Measurements from ENCODE around the gene OST4.

- no peak for TF ChIP-seq POLR2A (IDR thresholded peaks at IDR 0.05)
- TF ChIP-seq EP300 (IDR thresholded peaks at IDR 0.05), result no peak
Observed at GRCh38 chr2:27039871-27040270, 31.6 kb downstream of the OST4 start.

Measured in suprapubic skin (tissue), 2 donors.